Transverse colon (tissue), 4 donors: ENCODE measurements around the gene PRKG1. TPM values are rescaled to one million over a fixed set of nuclear protein-coding genes. Genes with fewer than 3 reads are reported as not detected.

Experiments used
- DNase-seq: peaks from one replicate; pipeline ENCODE4 v3.0.0-alpha.2; 2019
- H3K27ac ChIP-seq, 4 donors: fragments of 200-600 bp; sonication (generic); 2 replicates each; pipeline ENCODE4 v1.5.1; 2016 to 2018; ENCODE audit warnings: inconsistent platforms in 4 of 4
- H3K27me3 ChIP-seq: fragments of 200-600 bp; sonication (generic); 2 replicates; pipeline ENCODE4 v1.5.1; 2017; ENCODE audit warnings: inconsistent platforms
- H3K36me3 ChIP-seq, 4 donors: fragments of 200-600 bp; sonication (generic); 2 replicates each; pipeline ENCODE4 v1.5.1; 2017 to 2019; ENCODE audit warnings: inconsistent platforms in 4 of 4
- H3K4me1 ChIP-seq, 4 donors: fragments of 200-600 bp; sonication (generic); 2 replicates each; pipeline ENCODE4 v1.5.1; 2017 to 2020; ENCODE audit warnings: inconsistent platforms in 4 of 4
- H3K4me3 ChIP-seq, 4 donors: fragments of 200-600 bp; sonication (generic); 1 replicate in 1 of 4; 2 replicates in 3 of 4; pipeline versions ENCODE4 v1.5.1 to v1.6.1; 2017 to 2019; ENCODE audit warnings: inconsistent platforms in 4 of 4
- H3K9me3 ChIP-seq, 2 donors: fragments of 200-600 bp; sonication (generic); 2 replicates each; pipeline ENCODE4 v1.5.1; 2017 to 2019; ENCODE audit warnings: inconsistent platforms in 2 of 2
- CTCF ChIP-seq, 5 experiments: fragments of 200-600 bp in 3 of 5; fragments of 450-650 bp in 2 of 5; sonication (generic) in 3 of 5; IDR thresholded peaks; 1 replicate in 2 of 5; 2 replicates in 3 of 5; pipeline ENCODE4 v1.5.1; 2016 to 2017; ENCODE audit warnings: antibody characterized with exemption in 5 of 5, inconsistent platforms in 3 of 5, mild to moderate bottlenecking in 2 of 5, moderate library complexity in 1 of 5
- EP300 ChIP-seq: sonication (generic); formaldehyde crosslinking; IDR thresholded peaks from one replicate; pipeline ENCODE4 v1.6.1; 2017; ENCODE audit warnings: antibody characterized with exemption, low read depth
- POLR2A ChIP-seq: fragments of 450-650 bp; IDR thresholded peaks from one replicate; pipeline ENCODE4 v1.6.1; 2016; ENCODE audit warnings: antibody characterized with exemption, mild to moderate bottlenecking, moderate library complexity
- POLR2AphosphoS5 ChIP-seq, 3 donors: sonication (generic); formaldehyde crosslinking; IDR thresholded peaks; one replicate each; pipeline ENCODE4 v1.6.1; 2016; ENCODE audit warnings: antibody characterized with exemption in 3 of 3
- WGBS, 2 donors: methylation state at CpG; one replicate each; pipeline ENCODE4 v1.1.5; 2018; ENCODE audit warnings: low coverage in 1 of 2; 5-methylcytosine and 5-hydroxymethylcytosine counted together
- in situ Hi-C, 4 donors: fragments of 200-750 bp; cut with MboI; loops; one replicate each; pipeline versions ENCODE4 v1.15.0 to v1.15.1; 2017; ENCODE audit warnings: low sequenced_read_pairs in 3 of 4, low pct_ligation_motif_present in 1 of 4, low pct_unique_long_range_greater_than_20kb in 1 of 4
- intact Hi-C: fragments of 100-400 bp; cut with DNase I; formaldehyde crosslinking; loops from one replicate; pipeline ENCODE4 v1.15.1; 2023; ENCODE audit warnings: low total_unique reads
- total RNA-seq, 4 donors: library from RNA; depleted of rRNA; stranded (reverse); fragments of >200 nt; gene quantifications; one replicate each; pipeline ENCODE4 v1.1.0, GENCODE V29; 2016

Gene PRKG1
- total RNA-seq, 4 donors from 2014 or later, result 17.6 to 30.6 (median 26.9) TPM

DNA sequence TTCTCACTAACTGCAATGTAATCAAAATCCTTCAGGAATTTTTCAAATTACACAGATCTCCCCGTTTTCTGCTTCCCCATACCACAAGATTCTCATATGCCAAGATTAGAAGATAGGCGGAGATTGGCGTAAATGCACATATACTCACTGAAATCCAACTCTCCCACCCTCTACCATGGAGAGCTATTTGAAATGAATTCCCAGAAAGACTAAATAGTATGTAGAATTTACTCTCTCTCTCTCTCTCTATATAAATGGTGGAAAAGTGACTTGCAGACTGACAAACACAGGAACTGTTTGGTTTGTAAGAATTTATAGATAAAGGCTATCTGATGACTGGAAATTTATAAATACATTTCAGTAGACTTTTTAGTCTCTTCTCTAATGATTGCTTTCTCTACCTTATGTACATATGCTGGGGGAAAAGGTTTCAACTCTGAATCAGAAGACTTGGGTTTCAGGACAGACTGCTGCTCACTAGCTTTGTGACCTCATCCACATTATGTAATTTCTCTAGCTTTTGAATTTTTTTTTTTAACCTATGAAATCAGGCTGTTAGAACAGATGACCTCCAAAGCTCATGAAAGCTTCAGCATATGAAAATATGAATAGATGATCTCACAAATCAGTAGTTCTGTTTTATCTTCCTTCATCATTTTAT, 692.9 kb downstream of the PRKG1 start:
- no peak overlapping the region for H3K4me3 ChIP-seq
- H3K27ac ChIP-seq, result no peak overlapping the region
- H3K4me1 ChIP-seq, result no peaks in the 10 kb centered on the region
- TF ChIP-seq POLR2A, result no peak
- no peak for TF ChIP-seq POLR2AphosphoS5 (IDR thresholded peaks at IDR 0.05)
- no peak for DNase-seq
- intact Hi-C loops (no loop called here), in situ Hi-C loops (no loop called here)
- no peaks in the 10 kb centered on the region for H3K27me3 ChIP-seq
- WGBS, 2 donors, result 79 to 95% methylated on average over 3 of the region's 3 CpGs
- no peaks in the 10 kb centered on the region for H3K36me3 ChIP-seq
- no peaks in the 10 kb centered on the region for H3K9me3 ChIP-seq

DNA sequence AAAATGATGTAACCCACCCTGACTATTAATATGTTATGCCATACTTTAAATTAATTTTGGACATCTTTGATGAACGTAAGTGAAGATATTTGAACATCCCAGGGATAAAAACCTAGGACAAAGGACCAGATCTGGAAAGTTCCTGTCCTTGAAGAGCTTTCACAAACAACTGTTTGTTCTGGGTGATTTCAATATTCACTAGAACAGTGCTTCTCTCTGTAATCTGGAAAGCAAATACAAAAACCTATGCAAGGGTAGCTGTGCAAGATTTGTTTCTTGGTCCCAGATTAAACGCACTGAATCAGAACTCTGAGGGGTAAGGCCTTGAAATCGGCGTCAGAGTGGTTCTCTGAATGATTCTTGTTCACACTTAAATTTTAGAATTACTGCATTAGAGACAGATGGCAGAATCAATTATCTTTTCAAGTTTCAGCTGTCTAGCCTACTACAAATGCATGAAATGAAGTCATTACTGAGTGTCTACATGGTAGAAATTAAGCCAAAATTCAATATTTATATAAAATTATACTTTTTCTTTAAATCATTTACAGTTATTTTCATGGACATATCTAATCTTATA, 694.7 kb downstream of the PRKG1 start:
- 88 to 95% methylated on average over 4 of the region's 4 CpGs for WGBS, 2 donors
- DNase-seq, result no peak
- Histone ChIP-seq H3K36me3 (no peaks in the 10 kb centered on the region), H3K9me3 (no peaks in the 10 kb centered on the region), H3K4me3 (no peak overlapping the region), H3K4me1 (peaks cover 0 to 2% (median 0%) of the 10 kb centered on the region in 4 donors), H3K27ac (no peak overlapping the region), H3K27me3 (no peaks in the 10 kb centered on the region)
- in situ Hi-C loops, result no loop called here
- TF ChIP-seq EP300 (no peak), POLR2A (no peak), CTCF (IDR thresholded peaks at IDR 0.05) (no peak), POLR2AphosphoS5 (IDR thresholded peaks at IDR 0.05) (no peak)
- intact Hi-C loops, result no loop called here

DNA sequence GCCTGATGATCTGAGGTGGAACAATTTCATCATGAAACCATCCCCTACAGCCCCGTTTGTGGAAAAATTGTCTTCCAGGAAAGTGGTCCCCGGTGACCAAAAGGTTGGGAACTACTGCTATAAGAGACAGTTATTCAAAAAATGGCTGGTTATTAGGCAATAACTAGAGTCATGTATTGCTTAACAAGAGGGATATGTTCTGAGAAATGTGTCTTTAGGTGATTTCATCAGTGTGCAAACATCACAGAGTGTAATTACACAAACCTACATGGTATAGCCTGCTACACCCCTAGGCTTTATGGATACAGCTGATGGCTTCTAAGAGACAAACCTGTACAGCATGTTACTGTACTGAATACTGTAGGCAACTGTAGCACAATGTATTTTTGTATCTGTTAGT, 696.4 kb downstream of the PRKG1 start:
- Histone ChIP-seq H3K4me1 (peaks cover 0 to 3% (median 0%) of the 10 kb centered on the region in 4 donors), H3K9me3 (no peaks in the 10 kb centered on the region), H3K4me3 (no peak overlapping the region), H3K27ac (no peak overlapping the region), H3K27me3 (no peaks in the 10 kb centered on the region), H3K36me3 (no peaks in the 10 kb centered on the region)
- no peak for DNase-seq
- intact Hi-C loops (no loop called here), in situ Hi-C loops (no loop called here)
- 70 to 81% methylated on average over 2 of the region's 2 CpGs for WGBS, 2 donors
- TF ChIP-seq EP300, result no peak
- TF ChIP-seq POLR2AphosphoS5 (IDR thresholded peaks at IDR 0.05), result no peak
- no peak for TF ChIP-seq CTCF (IDR thresholded peaks at IDR 0.05)
- no peak for TF ChIP-seq POLR2A

GRCh38 chr10:51772387-51772786, 698.1 kb downstream of the PRKG1 start:
- Histone ChIP-seq H3K4me3 (no peak overlapping the region), H3K27me3 (no peaks in the 10 kb centered on the region), H3K27ac (no peak overlapping the region), H3K9me3 (no peaks in the 10 kb centered on the region), H3K36me3 (no peaks in the 10 kb centered on the region), H3K4me1 (peaks cover 0 to 3% (median 0%) of the 10 kb centered on the region in 4 donors)
- intact Hi-C loops, result no loop called here
- DNase-seq, result no peak
- in situ Hi-C loops, result no loop called here
- 70 to 82% methylated on average over 2 of the region's 2 CpGs for WGBS, 2 donors
- TF ChIP-seq CTCF (IDR thresholded peaks at IDR 0.05), result peak in 1 of 5 experiments; percentile 7
- no peak for TF ChIP-seq EP300

DNA sequence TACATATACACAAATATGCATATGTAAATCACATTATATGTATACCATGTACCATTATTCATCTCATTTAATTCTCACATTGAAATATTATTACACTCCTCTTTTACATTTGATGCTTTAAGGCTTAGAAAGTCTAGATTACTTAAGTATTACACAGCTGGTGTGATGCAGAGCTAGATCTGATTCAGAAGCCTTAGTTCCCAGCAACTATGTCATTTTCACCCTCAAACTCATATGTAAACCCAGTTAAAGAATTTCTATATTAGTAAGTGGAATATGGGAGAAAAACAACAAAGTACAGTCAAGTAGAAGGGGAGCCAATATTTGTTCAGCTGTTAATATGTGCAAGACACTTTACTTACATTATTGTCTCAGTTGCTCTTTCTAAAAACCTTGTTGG, 699.4 kb downstream of the PRKG1 start:
- no peak overlapping the region for H3K4me3 ChIP-seq

More for the DNA sequence above, 699.4 kb downstream of the PRKG1 start:
- Histone ChIP-seq H3K9me3 (no peaks in the 10 kb centered on the region), H3K27ac (no peak overlapping the region), H3K4me1 (peaks cover 0 to 3% (median 0%) of the 10 kb centered on the region in 4 donors), H3K27me3 (no peaks in the 10 kb centered on the region), H3K36me3 (no peaks in the 10 kb centered on the region)
- in situ Hi-C loops (no loop called here), intact Hi-C loops (no loop called here)
- TF ChIP-seq EP300 (no peak), CTCF (IDR thresholded peaks at IDR 0.05) (no peak), POLR2A (no peak), POLR2AphosphoS5 (IDR thresholded peaks at IDR 0.05) (no peak)
- no peak for DNase-seq
